Spleen (tissue), 11 donors: Measurements from ENCODE around the gene MACROD2. TPM values are rescaled to one million over a fixed set of nuclear protein-coding genes. Genes with fewer than 3 reads are reported as not detected.

ENCODE experiments used
- DNase-seq: peaks from one replicate; pipeline ENCODE4 v3.0.0-alpha.2; 2020
- H3K27ac ChIP-seq, 8 donors: fragments of 200-600 bp; sonication (generic) in 7 of 8; 1 replicate in 4 of 8; 2 replicates in 4 of 8; pipeline versions ENCODE4 v1.5.0 to v1.8.0; 2016 to 2021; ENCODE audit warnings: inconsistent platforms in 4 of 8, mild to moderate bottlenecking in 4 of 8, moderate library complexity in 1 of 8
- H3K27me3 ChIP-seq, 7 donors: fragments of 200-600 bp; sonication (generic) in 6 of 7; replicated peaks in 1 of 7; 1 replicate in 4 of 7; 2 replicates in 3 of 7; pipeline versions ENCODE4 v1.5.0 to v1.8.0; 2016 to 2021; ENCODE audit warnings: inconsistent platforms in 3 of 7, mild to moderate bottlenecking in 1 of 7
- H3K36me3 ChIP-seq, 6 donors: fragments of 200-600 bp; sonication (generic) in 5 of 6; 1 replicate in 4 of 6; 2 replicates in 2 of 6; pipeline versions ENCODE4 v1.5.0 to v1.8.0; 2016 to 2021; ENCODE audit warnings: inconsistent platforms in 2 of 6
- H3K4me1 ChIP-seq, 6 donors: fragments of 200-600 bp; sonication (generic) in 5 of 6; 1 replicate in 3 of 6; 2 replicates in 3 of 6; pipeline versions ENCODE4 v1.5.0 to v1.8.0; 2016 to 2021; ENCODE audit warnings: inconsistent platforms in 3 of 6
- H3K4me3 ChIP-seq, 8 donors: fragments of 200-600 bp; sonication (generic) in 7 of 8; 1 replicate in 4 of 8; 2 replicates in 4 of 8; pipeline versions ENCODE4 v1.5.0 to v1.8.0; 2016 to 2021; ENCODE audit warnings: inconsistent platforms in 4 of 8, mild to moderate bottlenecking in 4 of 8, moderate library complexity in 2 of 8
- H3K9me3 ChIP-seq, 8 donors: fragments of 200-600 bp; sonication (generic) in 7 of 8; 1 replicate in 4 of 8; 2 replicates in 4 of 8; pipeline versions ENCODE4 v1.5.0 to v1.8.0; 2016 to 2021; ENCODE audit warnings: inconsistent platforms in 4 of 8
- POLR2A ChIP-seq, 3 donors: fragments of 450-650 bp; IDR thresholded peaks; one replicate each; pipeline ENCODE4 v1.5.1; 2017; ENCODE audit warnings: antibody characterized with exemption in 3 of 3, mild to moderate bottlenecking in 1 of 3
- POLR2AphosphoS5 ChIP-seq, 3 donors: sonication (generic); formaldehyde crosslinking; IDR thresholded peaks; one replicate each; pipeline ENCODE4 v1.5.1; 2017; ENCODE audit warnings: antibody characterized with exemption in 3 of 3
- WGBS, 5 donors: extraction: QIAGEN DNeasy Blood & Tissue Kit in 3 of 5; methylation state at CpG; one replicate each; pipeline versions ENCODE4 v1.1.5 to v1.1.7; 2013 to 2018; 5-methylcytosine and 5-hydroxymethylcytosine counted together
- intact Hi-C: fragments of 100-400 bp; cut with DNase I; formaldehyde crosslinking; loops from one replicate; pipeline ENCODE4 v1.15.0; 2023; ENCODE audit warnings: low total_unique reads
- polyA plus RNA-seq, 3 donors: library from polyadenylated mRNA; stranded (reverse); fragments of 200-250 nt; gene quantifications; one replicate each; pipeline ENCODE4 v1.2.1, GENCODE V29; 2013
- total RNA-seq, 7 donors: library from RNA; depleted of rRNA in 3 of 7; stranded (reverse); fragments of >200 nt in 3 of 7; fragmentation: NEBNext Ultra II Directional in 4 of 7; extraction: Animal tissue kit (Norgen Biotek cat#: 25700) in 4 of 7; gene quantifications; one replicate each; pipeline versions ENCODE4 v1.1.0 to v1.2.1, GENCODE V29; 2016 to 2021
- TF ChIP-seq, protein P1 (sequence below), 11 experiments: fragments of 200-600 bp in 7 of 11; fragments of 450-650 bp in 4 of 11; sonication (generic) in 4 of 11; IDR thresholded peaks in 8 of 11; conservative IDR thresholded peaks in 3 of 11; 1 replicate in 7 of 11; 2 replicates in 4 of 11; pipeline versions ENCODE4 v1.4.0 to v1.8.0; 2016 to 2021; ENCODE audit warnings: antibody characterized with exemption in 11 of 11, inconsistent platforms in 4 of 11, mild to moderate bottlenecking in 1 of 11
- donor health status: healthy with polysubstance abuse.
- donor health status: DM: no; HTN: no; CAD: no; lungs with moderate emphysema.
- donor health status: DM: no; HTN: no; CAD: no.
- donor health status: Bipolar disorder and iron deficiency.
- donor health status: healthy.
- donor health status: DM: no; HTN: no; CAD: no.
- donor health status: DM: yes; HTN: yes; CAD: no.

The MACROD2 gene
- total and polyA plus RNA-seq, 10 donors: 1.5 to 4.7 (median 3.4) TPM

DNA sequence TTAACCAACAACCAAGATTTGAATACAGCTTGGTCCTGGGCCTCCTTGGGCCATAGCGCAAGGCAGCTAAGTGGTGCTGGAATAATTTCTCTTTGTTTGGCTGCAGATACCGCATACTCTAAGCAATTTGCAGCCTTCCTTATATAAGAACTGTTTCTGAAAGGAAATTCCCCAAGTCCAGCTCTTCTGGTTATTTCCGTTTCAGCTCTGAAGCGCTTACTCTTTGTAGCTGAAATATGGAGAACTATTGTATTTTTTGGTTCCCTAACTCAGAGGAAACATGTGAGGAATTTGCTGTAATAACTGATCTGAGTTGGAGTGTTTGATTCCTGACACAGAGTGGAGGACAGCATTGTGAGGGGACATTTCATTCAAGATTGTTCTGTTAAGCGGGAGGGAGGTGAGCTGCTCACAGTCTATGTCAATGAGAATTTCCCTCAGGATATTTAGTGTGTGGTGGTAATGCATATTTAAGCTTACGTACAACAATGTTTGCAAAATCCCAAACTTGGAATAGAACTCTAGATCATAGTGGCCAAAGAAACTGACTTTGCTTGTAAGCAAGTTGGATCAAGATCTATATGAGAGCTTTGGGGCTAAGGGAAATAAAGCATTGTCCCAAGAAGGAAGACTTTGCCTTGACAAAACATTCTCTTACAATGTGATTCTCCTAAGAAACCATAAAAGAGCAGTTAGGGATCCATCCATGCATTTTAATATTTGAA, 918.7 kb downstream of the MACROD2 start:
- 73 to 84% (median 77%) methylated on average over 6 of the region's 6 CpGs for WGBS, 5 donors
- intact Hi-C loops: no loop called here
- H3K27ac ChIP-seq: no peak overlapping the region
- no peaks in the 10 kb centered on the region for H3K4me1 ChIP-seq
- H3K36me3 ChIP-seq: no peaks in the 10 kb centered on the region
- TF ChIP-seq, protein P1, sequence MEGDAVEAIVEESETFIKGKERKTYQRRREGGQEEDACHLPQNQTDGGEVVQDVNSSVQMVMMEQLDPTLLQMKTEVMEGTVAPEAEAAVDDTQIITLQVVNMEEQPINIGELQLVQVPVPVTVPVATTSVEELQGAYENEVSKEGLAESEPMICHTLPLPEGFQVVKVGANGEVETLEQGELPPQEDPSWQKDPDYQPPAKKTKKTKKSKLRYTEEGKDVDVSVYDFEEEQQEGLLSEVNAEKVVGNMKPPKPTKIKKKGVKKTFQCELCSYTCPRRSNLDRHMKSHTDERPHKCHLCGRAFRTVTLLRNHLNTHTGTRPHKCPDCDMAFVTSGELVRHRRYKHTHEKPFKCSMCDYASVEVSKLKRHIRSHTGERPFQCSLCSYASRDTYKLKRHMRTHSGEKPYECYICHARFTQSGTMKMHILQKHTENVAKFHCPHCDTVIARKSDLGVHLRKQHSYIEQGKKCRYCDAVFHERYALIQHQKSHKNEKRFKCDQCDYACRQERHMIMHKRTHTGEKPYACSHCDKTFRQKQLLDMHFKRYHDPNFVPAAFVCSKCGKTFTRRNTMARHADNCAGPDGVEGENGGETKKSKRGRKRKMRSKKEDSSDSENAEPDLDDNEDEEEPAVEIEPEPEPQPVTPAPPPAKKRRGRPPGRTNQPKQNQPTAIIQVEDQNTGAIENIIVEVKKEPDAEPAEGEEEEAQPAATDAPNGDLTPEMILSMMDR (IDR thresholded peaks at IDR 0.05 in 8 of 11, conservative IDR thresholded peaks at IDR 0.05 in 3 of 11): no peak
- TF ChIP-seq POLR2AphosphoS5 (IDR thresholded peaks at IDR 0.05): no peak
- TF ChIP-seq POLR2A (IDR thresholded peaks at IDR 0.05): no peak
- DNase-seq: no peak
- peaks cover 0 to 4% (median 0%) of the 10 kb centered on the region in 7 donors for H3K27me3 ChIP-seq
- no peaks in the 10 kb centered on the region for H3K9me3 ChIP-seq
- H3K4me3 ChIP-seq: no peak overlapping the region

DNA sequence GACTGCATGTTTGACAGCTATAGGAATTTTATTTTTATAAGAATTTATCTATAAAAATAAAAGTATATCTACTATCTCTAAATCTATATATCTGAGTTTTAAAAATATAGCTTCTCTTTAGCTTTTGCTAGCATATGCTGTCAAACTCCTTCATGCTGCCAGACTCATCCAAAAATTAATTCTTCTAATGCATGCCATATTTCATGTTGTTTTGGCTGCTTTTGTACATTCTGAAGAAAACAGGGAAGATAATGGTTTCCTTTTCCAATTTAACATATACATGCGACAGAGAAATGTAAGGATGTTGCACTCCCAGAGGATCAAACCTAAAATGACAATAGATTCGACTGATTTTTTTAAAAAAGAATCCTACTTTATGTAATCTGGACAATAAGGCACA, 919.3 kb downstream of the MACROD2 start:
- peaks cover 0 to 4% (median 0%) of the 10 kb centered on the region in 7 donors for H3K27me3 ChIP-seq
- no peaks in the 10 kb centered on the region for H3K36me3 ChIP-seq
- H3K9me3 ChIP-seq: no peaks in the 10 kb centered on the region
- WGBS, 5 donors: 70 to 84% (median 82%) methylated on average over 2 of the region's 2 CpGs
- no peak overlapping the region for H3K4me3 ChIP-seq
- H3K27ac ChIP-seq: no peak overlapping the region
- intact Hi-C loops: no loop called here
- H3K4me1 ChIP-seq: no peaks in the 10 kb centered on the region
- TF ChIP-seq POLR2A (IDR thresholded peaks at IDR 0.05) (no peak), POLR2AphosphoS5 (IDR thresholded peaks at IDR 0.05) (no peak)
- TF ChIP-seq, protein P1 (IDR thresholded peaks at IDR 0.05 in 8 of 11, conservative IDR thresholded peaks at IDR 0.05 in 3 of 11): no peak
- DNase-seq: no peak

DNA sequence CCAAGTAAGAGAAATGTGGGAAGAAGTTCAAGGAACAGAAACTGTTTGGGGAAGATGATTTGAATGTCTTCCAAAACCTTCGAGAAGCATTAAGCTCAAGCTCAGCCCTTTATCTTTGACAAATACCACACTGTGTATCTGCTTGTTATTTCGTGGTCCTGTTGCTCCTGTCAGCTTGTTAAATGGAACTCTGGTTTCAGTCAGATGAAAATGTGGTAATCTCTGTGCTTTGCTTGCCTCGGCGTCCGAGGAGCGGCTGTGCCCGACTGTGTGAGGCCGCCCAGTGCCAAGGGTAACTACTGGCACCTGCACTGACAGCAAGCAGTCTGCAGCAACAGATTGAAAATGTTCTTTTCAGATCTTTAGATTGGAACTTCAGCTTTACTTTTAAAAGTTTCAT, 920.0 kb downstream of the MACROD2 start:
- Histone ChIP-seq H3K9me3 (no peaks in the 10 kb centered on the region), H3K4me3 (no peak overlapping the region), H3K36me3 (no peaks in the 10 kb centered on the region), H3K27me3 (peaks cover 0 to 4% (median 0%) of the 10 kb centered on the region in 7 donors), H3K27ac (no peak overlapping the region), H3K4me1 (no peaks in the 10 kb centered on the region)
- DNase-seq: no peak
- WGBS, 5 donors: 61 to 92% (median 72%) methylated on average over 8 of the region's 8 CpGs
- TF ChIP-seq POLR2A (IDR thresholded peaks at IDR 0.05) (no peak), POLR2AphosphoS5 (IDR thresholded peaks at IDR 0.05) (no peak)
- TF ChIP-seq, protein P1 (IDR thresholded peaks at IDR 0.05 in 8 of 11, conservative IDR thresholded peaks at IDR 0.05 in 3 of 11): no peak
- intact Hi-C loops: no loop called here

DNA sequence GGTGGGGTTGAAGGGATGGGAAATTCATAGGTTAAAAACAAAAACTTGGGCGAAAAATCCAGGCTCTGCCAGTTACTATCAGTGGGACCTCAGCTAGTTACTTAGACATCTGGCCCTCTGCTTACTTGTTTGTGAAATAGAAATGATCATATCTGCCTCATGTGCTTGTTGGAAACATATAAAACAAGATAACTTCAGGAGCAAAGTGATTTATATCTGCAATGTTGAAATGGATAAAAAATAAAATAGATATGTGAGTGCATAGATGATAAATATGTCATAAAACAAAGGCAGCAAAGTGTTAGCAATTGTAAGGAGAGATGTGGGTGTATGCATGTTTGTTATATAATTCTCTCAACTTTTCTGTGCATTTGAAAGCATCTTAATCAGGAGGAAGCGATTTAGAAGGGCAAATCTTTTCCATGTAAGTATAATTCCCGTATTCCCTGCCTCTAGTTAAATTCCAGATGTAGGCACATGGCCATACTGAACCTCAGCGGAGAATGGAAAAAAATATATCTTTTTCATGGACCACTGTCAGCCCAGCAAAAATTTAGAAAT, 921.1 kb downstream of the MACROD2 start:
- H3K4me1 ChIP-seq: no peaks in the 10 kb centered on the region
- no peak overlapping the region for H3K4me3 ChIP-seq
- intact Hi-C loops: no loop called here
- DNase-seq: no peak
- H3K27me3 ChIP-seq: peaks cover 0 to 4% (median 0%) of the 10 kb centered on the region in 7 donors
- no peaks in the 10 kb centered on the region for H3K9me3 ChIP-seq
- 72 to 86% (median 79%) methylated on average over 4 of the region's 4 CpGs for WGBS, 5 donors
- TF ChIP-seq POLR2A (IDR thresholded peaks at IDR 0.05) (no peak), POLR2AphosphoS5 (IDR thresholded peaks at IDR 0.05) (no peak)
- TF ChIP-seq, protein P1 (IDR thresholded peaks at IDR 0.05 in 8 of 11, conservative IDR thresholded peaks at IDR 0.05 in 3 of 11): no peak
- H3K36me3 ChIP-seq: no peaks in the 10 kb centered on the region
- H3K27ac ChIP-seq: no peak overlapping the region
